WTC11 (cell line): ENCODE data around the gene TRAF3IP1.

Experiments used
- JUN ChIP-seq: sonication (generic); formaldehyde crosslinking; IDR thresholded peaks from 2 replicates; pipeline ENCODE4 v1.8.0; 2023; ENCODE audit warnings: mild to moderate bottlenecking, missing genetic modification reagents
- SOX15 ChIP-seq: fragments of 250-450 bp; sonication (Bioruptor Pico); IDR thresholded peaks from 2 replicates; pipeline ENCODE4 v1.9.0; 2021; ENCODE audit warnings: mild to moderate bottlenecking
- TF ChIP-seq, protein P1 (sequence below): sonication (generic); formaldehyde crosslinking; IDR thresholded peaks from 2 replicates; pipeline ENCODE4 v1.8.1; 2022; ENCODE audit warnings: mild to moderate bottlenecking, moderate library complexity, missing genetic modification reagents
- TF ChIP-seq, protein P2 (sequence below): fragments of 200-600 bp; IDR thresholded peaks from 2 replicates; pipeline ENCODE4 v1.8.0; 2022; ENCODE audit warnings: antibody characterized with exemption

DNA sequence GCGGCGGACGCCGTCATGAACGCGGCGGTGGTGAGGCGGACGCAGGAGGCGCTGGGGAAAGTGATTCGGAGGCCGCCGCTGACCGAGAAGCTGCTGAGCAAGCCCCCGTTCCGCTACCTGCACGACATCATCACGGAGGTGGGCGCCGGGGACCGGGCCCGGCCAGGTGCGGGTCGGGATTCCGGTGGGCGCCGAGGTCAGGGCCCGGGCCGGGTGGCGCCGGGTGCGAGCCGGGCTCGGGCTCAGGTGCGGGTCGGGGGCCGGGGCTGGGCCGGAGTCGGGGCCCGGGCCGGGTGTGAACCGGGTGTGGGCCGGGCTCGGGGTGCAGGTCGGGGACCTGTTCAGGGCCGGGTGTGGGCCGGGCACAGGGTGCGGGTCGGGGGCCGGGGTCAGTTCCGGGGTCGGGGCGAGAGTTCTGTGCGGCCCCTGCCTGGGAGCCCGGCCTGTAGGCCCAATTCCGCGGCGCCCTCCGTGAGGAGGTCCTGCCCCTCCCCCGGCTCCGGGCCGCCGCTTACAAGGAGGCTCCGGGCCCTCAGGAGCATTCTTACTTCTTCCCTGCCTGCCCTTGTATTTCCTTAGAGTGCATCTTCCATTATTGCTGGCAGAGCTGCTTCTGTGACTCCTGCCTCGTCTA lies 447 bp downstream of the TRAF3IP1 start:
- no peak for TF ChIP-seq JUN
- TF ChIP-seq, protein P1, sequence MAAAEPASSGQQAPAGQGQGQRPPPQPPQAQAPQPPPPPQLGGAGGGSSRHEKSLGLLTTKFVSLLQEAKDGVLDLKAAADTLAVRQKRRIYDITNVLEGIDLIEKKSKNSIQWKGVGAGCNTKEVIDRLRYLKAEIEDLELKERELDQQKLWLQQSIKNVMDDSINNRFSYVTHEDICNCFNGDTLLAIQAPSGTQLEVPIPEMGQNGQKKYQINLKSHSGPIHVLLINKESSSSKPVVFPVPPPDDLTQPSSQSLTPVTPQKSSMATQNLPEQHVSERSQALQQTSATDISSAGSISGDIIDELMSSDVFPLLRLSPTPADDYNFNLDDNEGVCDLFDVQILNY (CRISPR knock-in tag): no peak
- TF ChIP-seq, protein P2, sequence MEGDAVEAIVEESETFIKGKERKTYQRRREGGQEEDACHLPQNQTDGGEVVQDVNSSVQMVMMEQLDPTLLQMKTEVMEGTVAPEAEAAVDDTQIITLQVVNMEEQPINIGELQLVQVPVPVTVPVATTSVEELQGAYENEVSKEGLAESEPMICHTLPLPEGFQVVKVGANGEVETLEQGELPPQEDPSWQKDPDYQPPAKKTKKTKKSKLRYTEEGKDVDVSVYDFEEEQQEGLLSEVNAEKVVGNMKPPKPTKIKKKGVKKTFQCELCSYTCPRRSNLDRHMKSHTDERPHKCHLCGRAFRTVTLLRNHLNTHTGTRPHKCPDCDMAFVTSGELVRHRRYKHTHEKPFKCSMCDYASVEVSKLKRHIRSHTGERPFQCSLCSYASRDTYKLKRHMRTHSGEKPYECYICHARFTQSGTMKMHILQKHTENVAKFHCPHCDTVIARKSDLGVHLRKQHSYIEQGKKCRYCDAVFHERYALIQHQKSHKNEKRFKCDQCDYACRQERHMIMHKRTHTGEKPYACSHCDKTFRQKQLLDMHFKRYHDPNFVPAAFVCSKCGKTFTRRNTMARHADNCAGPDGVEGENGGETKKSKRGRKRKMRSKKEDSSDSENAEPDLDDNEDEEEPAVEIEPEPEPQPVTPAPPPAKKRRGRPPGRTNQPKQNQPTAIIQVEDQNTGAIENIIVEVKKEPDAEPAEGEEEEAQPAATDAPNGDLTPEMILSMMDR: no peak
- TF ChIP-seq SOX15 (CRISPR knock-in tag): no peak
